K562 (cell line): Measurements from ENCODE around the gene MYL10. TPM values are rescaled to one million over a fixed set of nuclear protein-coding genes. Genes with fewer than 3 reads are reported as not detected.

Experiments used
- ATAC-seq: fragments of 200-7000 bp; cut with Tn5 transposase; 3 replicates; pipeline ENCODE4 v1.9.1; 2020; ENCODE audit warnings: moderate library complexity
- BruUV-seq: library from RNA; stranded (reverse); fragments of 400-500 nt; replicated peaks from 2 replicates; lab custom pipeline; 2021; lab: Mats Ljungman, UMichigan
- CTCF ChIA-PET: fragments of 300-600 bp; formaldehyde crosslinking; extraction: SDS; loops from one replicate; lab custom pipeline; 2021; ENCODE audit warnings: low intra/inter-chr PET ratio; lab: Yijun Ruan, JAX
- POLR2A ChIA-PET: fragments of 300-600, 350-650 bp; sonication (Branson Sonifier 250); formaldehyde crosslinking; extraction: SDS; loops from one replicate; lab custom pipeline; 2021; ENCODE audit warnings: antibody characterized with exemption, inconsistent platforms; lab: Yijun Ruan, JAX
- DNase-seq, 4 experiments: peaks; one replicate each; pipeline versions ENCODE4 v3.0.0 to v3.0.0-alpha.2; 2011 to 2018; ENCODE audit warnings: low spot score in 3 of 4, mixed read lengths in 3 of 4; ENCODE audit errors: extremely low read depth in 1 of 4
- FAIRE-seq: peaks from 2 replicates; lab custom pipeline; 2011; peaks lifted over from hg19 to GRCh38; lab: Jason Lieb, UNC
- H2AFZ ChIP-seq: 2 replicates; pipeline ENCODE4 v1.6.0; 2011; ENCODE audit warnings: low read depth, low read length, control low read depth, inconsistent platforms
- H3K27ac ChIP-seq: fragments of 200-600 bp; 3 replicates; pipeline ENCODE4 v1.8.0; 2011; ENCODE audit warnings: low read depth, mild to moderate bottlenecking, control low read depth, inconsistent platforms, low read length, moderate library complexity, mixed read lengths; ENCODE audit errors: extremely low read depth
- H3K27me3 ChIP-seq, 2 experiments: fragments of 300-600 bp in 1 of 2; 2 replicates in 1 of 2; 3 replicates in 1 of 2; pipeline versions ENCODE4 v1.6.0 to v1.8.0; 2011; ENCODE audit warnings: inconsistent platforms in 2 of 2, low read length in 2 of 2, mild to moderate bottlenecking in 1 of 2, mixed read lengths in 1 of 2, moderate library complexity in 1 of 2; ENCODE audit not compliant: control insufficient read depth in 2 of 2, insufficient read depth in 2 of 2
- H3K36me3 ChIP-seq: fragments of 300-600 bp; 3 replicates; pipeline ENCODE4 v1.8.0; 2011; ENCODE audit warnings: mild to moderate bottlenecking, low read length, inconsistent platforms; ENCODE audit not compliant: control insufficient read depth, insufficient read depth
- H3K4me1 ChIP-seq, 2 experiments: fragments of 200-600 bp in 1 of 2; replicated peaks in 1 of 2; 2 replicates in 1 of 2; 3 replicates in 1 of 2; pipeline versions ENCODE4 v1.5.1 to v1.8.0; 2011; ENCODE audit warnings: inconsistent platforms in 2 of 2, low read length in 2 of 2, mild to moderate bottlenecking in 1 of 2, mixed read lengths in 1 of 2, moderate library complexity in 1 of 2; ENCODE audit not compliant: control insufficient read depth in 2 of 2, insufficient read depth in 2 of 2
- H3K4me2 ChIP-seq: 2 replicates; pipeline ENCODE4 v1.6.1; 2011; ENCODE audit warnings: low read length, control low read depth, inconsistent platforms, mixed read lengths; ENCODE audit not compliant: insufficient read depth
- H3K4me3 ChIP-seq: fragments of 200-600 bp; sonication (generic), shearing (Covaris generic); 2 replicates; pipeline ENCODE4 v1.5.1; 2016; ENCODE audit warnings: control low read depth, inconsistent platforms
- H3K79me2 ChIP-seq: fragments of 200-600 bp; 3 replicates; pipeline ENCODE4 v1.8.0; 2011; ENCODE audit warnings: low read length, inconsistent platforms; ENCODE audit not compliant: control insufficient read depth, insufficient read depth
- H3K9ac ChIP-seq, 2 experiments: 2 replicates each; pipeline versions ENCODE4 v1.6.0 to v1.6.1; 2011; ENCODE audit warnings: low read depth in 2 of 2, low read length in 2 of 2, control low read depth in 1 of 2, inconsistent platforms in 1 of 2, mild to moderate bottlenecking in 1 of 2, mixed read lengths in 1 of 2; ENCODE audit not compliant: insufficient read depth in 1 of 2
- H3K9me1 ChIP-seq: one replicate; pipeline ENCODE4 v1.6.0; 2011; ENCODE audit warnings: inconsistent platforms, mild to moderate bottlenecking, low read length, moderate library complexity; ENCODE audit not compliant: control insufficient read depth, insufficient read depth
- H3K9me3 ChIP-seq: replicated peaks from 2 replicates; pipeline ENCODE4 v1.5.1; 2011; ENCODE audit warnings: low read depth, low read length, inconsistent platforms; ENCODE audit not compliant: control insufficient read depth, insufficient read depth
- H4K20me1 ChIP-seq: replicated peaks from 2 replicates; pipeline ENCODE4 v1.6.1; 2011; ENCODE audit warnings: low read length, inconsistent platforms, mixed read lengths; ENCODE audit not compliant: control insufficient read depth, insufficient read depth
- BHLHE40 ChIP-seq: IDR thresholded peaks from 2 replicates; pipeline ENCODE4 v1.6.1; 2011; ENCODE audit warnings: low read length, improper control_type of control experiment
- CHD1 ChIP-seq: fragments of 200-600 bp; sonication (generic); IDR thresholded peaks from one replicate; pipeline ENCODE4 v1.6.1; 2012; ENCODE audit warnings: mild to moderate bottlenecking, moderate library complexity, low read length, inconsistent platforms
- NCOR1 ChIP-seq: fragments of 450-650 bp; IDR thresholded peaks from 2 replicates; pipeline ENCODE4 v1.6.1; 2016; ENCODE audit warnings: mild to moderate bottlenecking, moderate library complexity
- VEZF1 ChIP-seq: fragments of 200-800 bp; sonication (Bioruptor generic); IDR thresholded peaks from 2 replicates; pipeline ENCODE4 v1.6.1; 2017; ENCODE audit warnings: missing genetic modification characterization, missing compliant biosample characterization
- ZNF668 ChIP-seq: fragments of 250-450 bp; sonication (Bioruptor Pico); IDR thresholded peaks from 2 replicates; pipeline ENCODE4 v1.8.0; 2022; ENCODE audit warnings: mild to moderate bottlenecking, inconsistent platforms
- WGBS: fragments of 100-300 bp; shearing (Covaris generic); methylation state at CpG from one replicate; pipeline ENCODE4 v1.1.6; 2016; ENCODE audit warnings: low coverage, mixed read lengths; ENCODE audit not compliant: insufficient coverage; ENCODE audit errors: missing lambda C conversion rate; 5-methylcytosine and 5-hydroxymethylcytosine counted together
- in situ Hi-C: fragments of 300-500 bp; cut with MboI; formaldehyde crosslinking; loops from 4 replicates; pipeline ENCODE4 v1.15.0; 2018; ENCODE audit warnings: inconsistent platforms, mixed read lengths
- intact Hi-C: fragments of 100-400 bp; cut with micrococcal nuclease; formaldehyde crosslinking; loops from 2 replicates; pipeline ENCODE4 v1.14.2; 2022
- polyA plus RNA-seq, 8 experiments: library from polyadenylated mRNA; depleted of rRNA in 4 of 8; stranded (reverse) in 5 of 8; unstranded in 3 of 8; fragments of >200 nt; fragmentation: Nextera tagmentation in 2 of 8; fragmentation: Illumina TruSeq in 1 of 8; extraction: Ambion mirVana in 2 of 8; extraction: Trizol in 1 of 8; gene quantifications; 2 replicates each; pipeline versions ENCODE4 v1.2.1 to v1.2.3, GENCODE V29; 2011 to 2014; ENCODE audit warnings: inconsistent platforms in 1 of 8, missing spikeins in 1 of 8
- total RNA-seq, 7 experiments: library from RNA; depleted of rRNA in 6 of 7; stranded (reverse); fragments of >200 nt in 6 of 7; fragmentation: Illumina TruSeq in 2 of 7; extraction: Trizol in 2 of 7; gene quantifications; 2 replicates each; pipeline versions ENCODE4 v1.2.1 to v1.2.3, GENCODE V29; 2011 to 2021; ENCODE audit warnings: low replicate concordance in 1 of 7

The MYL10 gene
- total and polyA plus RNA-seq, 9 of the 15 experiments (the other 6 are each of a cell fraction or from before 2014, with no cell fraction given) = not detected

GRCh38 chr7:101645951-101646350 is 16.9 kb upstream of the MYL10 start:
- BruUV-seq = no TSS peak
- H3K27me3 ChIP-seq = peaks cover 39 to 80% of the 10 kb centered on the region in 2 experiments
- in situ Hi-C loops (no loop called here), intact Hi-C loops (no loop called here)
- no peaks in the 10 kb centered on the region for H3K36me3 ChIP-seq
- H3K4me3 ChIP-seq = no peak overlapping the region
- H3K9ac ChIP-seq = no peak overlapping the region
- ChIA-PET CTCF (no interaction called here), POLR2A (no interaction called here)
- WGBS = 19% methylated on average over 13 of the region's 13 CpGs
- H3K27ac ChIP-seq = no peak overlapping the region
- peaks cover 4% of the 10 kb centered on the region for H3K9me1 ChIP-seq
- FAIRE-seq (no peak), DNase-seq (peak in 1 of 4 experiments; percentile 8), ATAC-seq (no peak)
- H3K79me2 ChIP-seq = no peaks in the 10 kb centered on the region
- TF ChIP-seq VEZF1 (no peak), ZNF668 (CRISPR knock-in tag) (no peak), BHLHE40 (no peak), CHD1 (no peak), NCOR1 (no peak)
- H3K9me3 ChIP-seq = no peaks in the 10 kb centered on the region
- no peak overlapping the region for H2AFZ ChIP-seq
- H4K20me1 ChIP-seq = 0 out of 2 replicates have a peak, but pooled peaks cover 5% of the 10 kb centered on the region
- H3K4me2 ChIP-seq = no peak overlapping the region
- peaks cover 0 to 6% of the 10 kb centered on the region in 2 experiments; a peak in 2 of 5 replicates for H3K4me1 ChIP-seq
